Measurements from ENCODE around the gene DRD3. TPM values are rescaled to one million over a fixed set of nuclear protein-coding genes. Genes with fewer than 3 reads are reported as not detected.

DRD3 gene
- total and polyA plus RNA-seq, 7 experiments from 2014 or later: not detected

GRCh38 chr3:114095796-114096195, 83.1 kb downstream of the DRD3 start:
- H3K9me3 Mint-ChIP-seq: peaks cover 0 to 3% (median 0%) of the 10 kb centered on the region in 11 donors
- no peak overlapping the region for H3K4me3 ChIP-seq (ENCODE audit: low read length)
- H3K27me3 ChIP-seq (ENCODE audit: control insufficient read depth in 2 of 2, insufficient read depth in 2 of 2, low read length in 2 of 2): no peaks in the 10 kb centered on the region
- ChIA-PET POLR2A (no interaction called here), CTCF (no interaction called here)
- ATAC-seq: no peak
- no peak overlapping the region for H3K4me3 Mint-ChIP-seq
- H3K27ac ChIP-seq (ENCODE audit: low read depth, low read length): no peak overlapping the region
- H3K36me3 Mint-ChIP-seq: peaks cover 0 to 2% (median 0%) of the 10 kb centered on the region in 5 donors
- peaks cover 0 to 23% (median 3%) of the 10 kb centered on the region in 5 donors for H3K27me3 Mint-ChIP-seq
- H3K4me1 ChIP-seq (ENCODE audit: control insufficient read depth in 2 of 2, insufficient read depth in 2 of 2, low read length in 2 of 2): no peaks in the 10 kb centered on the region
- no peaks in the 10 kb centered on the region for H3K36me3 ChIP-seq (ENCODE audit: control insufficient read depth in 2 of 3, insufficient read depth in 3 of 3, low read length in 3 of 3)
- DNase-seq: no peak
- intact Hi-C loops (cut with micrococcal nuclease): no loop called here
- peaks cover 0 to 5% (median 4%) of the 10 kb centered on the region in 7 donors for H3K4me1 Mint-ChIP-seq
- H3K27ac Mint-ChIP-seq: no peak overlapping the region
- H3K9me3 ChIP-seq (ENCODE audit: control insufficient read depth in 2 of 3, low read length in 3 of 3): no peaks in the 10 kb centered on the region

- H3K4me1 Mint-ChIP-seq: peaks cover 0 to 5% (median 4%) of the 10 kb centered on the region in 7 donors
- H3K4me3 Mint-ChIP-seq: no peak overlapping the region
- H3K4me3 ChIP-seq (ENCODE audit: low read length): no peak overlapping the region
- no peaks in the 10 kb centered on the region for H3K4me1 ChIP-seq (ENCODE audit: control insufficient read depth in 2 of 2, insufficient read depth in 2 of 2, low read length in 2 of 2)
- ChIA-PET CTCF (no interaction called here), POLR2A (no interaction called here)
- H3K36me3 ChIP-seq (ENCODE audit: control insufficient read depth in 2 of 3, insufficient read depth in 3 of 3, low read length in 3 of 3): no peaks in the 10 kb centered on the region
- no peaks in the 10 kb centered on the region for H3K27me3 ChIP-seq (ENCODE audit: control insufficient read depth in 2 of 2, insufficient read depth in 2 of 2, low read length in 2 of 2)
- DNase-seq: no peak
- H3K9me3 ChIP-seq (ENCODE audit: control insufficient read depth in 2 of 3, low read length in 3 of 3): no peaks in the 10 kb centered on the region
- H3K9me3 Mint-ChIP-seq: peaks cover 0 to 3% (median 0%) of the 10 kb centered on the region in 11 donors
- no peak overlapping the region for H3K27ac ChIP-seq (ENCODE audit: low read depth, low read length)
- peaks cover 0 to 23% (median 0%) of the 10 kb centered on the region in 5 donors for H3K27me3 Mint-ChIP-seq
- H3K27ac Mint-ChIP-seq: no peak overlapping the region
- no peak for ATAC-seq
- peaks cover 0 to 4% (median under 1%) of the 10 kb centered on the region in 5 donors for H3K36me3 Mint-ChIP-seq
- intact Hi-C loops (cut with micrococcal nuclease): no loop called here
These were observed 85.3 kb downstream of the DRD3 start for GRCh38 chr3:114093596-114093995.

- Histone ChIP-seq H3K36me3 (ENCODE audit: control insufficient read depth in 2 of 3, insufficient read depth in 3 of 3, low read length in 3 of 3) (no peaks in the 10 kb centered on the region), H3K4me3 (ENCODE audit: low read length) (no peak overlapping the region), H3K27me3 (ENCODE audit: control insufficient read depth in 2 of 2, insufficient read depth in 2 of 2, low read length in 2 of 2) (no peaks in the 10 kb centered on the region), H3K9me3 (ENCODE audit: control insufficient read depth in 2 of 3, low read length in 3 of 3) (no peaks in the 10 kb centered on the region), H3K27ac (ENCODE audit: low read depth, low read length) (no peak overlapping the region), H3K4me1 (ENCODE audit: control insufficient read depth in 2 of 2, insufficient read depth in 2 of 2, low read length in 2 of 2) (no peaks in the 10 kb centered on the region)
- Mint-ChIP-seq H3K27me3 (peaks cover 0 to 23% (median 0%) of the 10 kb centered on the region in 5 donors), H3K27ac (no peak overlapping the region), H3K9me3 (peaks cover 0 to 3% (median 0%) of the 10 kb centered on the region in 11 donors), H3K4me3 (no peak overlapping the region), H3K36me3 (peaks cover 0 to 5% (median 4%) of the 10 kb centered on the region in 5 donors), H3K4me1 (peaks cover 0 to 5% (median 4%) of the 10 kb centered on the region in 7 donors)
- CTCF ChIA-PET: no interaction called here
- intact Hi-C loops (cut with micrococcal nuclease): no loop called here
- no peak for DNase-seq
- POLR2A ChIA-PET: no interaction called here
- ATAC-seq: no peak
These were observed 85.9 kb downstream of the DRD3 start for GRCh38 chr3:114093016-114093380.

DNA sequence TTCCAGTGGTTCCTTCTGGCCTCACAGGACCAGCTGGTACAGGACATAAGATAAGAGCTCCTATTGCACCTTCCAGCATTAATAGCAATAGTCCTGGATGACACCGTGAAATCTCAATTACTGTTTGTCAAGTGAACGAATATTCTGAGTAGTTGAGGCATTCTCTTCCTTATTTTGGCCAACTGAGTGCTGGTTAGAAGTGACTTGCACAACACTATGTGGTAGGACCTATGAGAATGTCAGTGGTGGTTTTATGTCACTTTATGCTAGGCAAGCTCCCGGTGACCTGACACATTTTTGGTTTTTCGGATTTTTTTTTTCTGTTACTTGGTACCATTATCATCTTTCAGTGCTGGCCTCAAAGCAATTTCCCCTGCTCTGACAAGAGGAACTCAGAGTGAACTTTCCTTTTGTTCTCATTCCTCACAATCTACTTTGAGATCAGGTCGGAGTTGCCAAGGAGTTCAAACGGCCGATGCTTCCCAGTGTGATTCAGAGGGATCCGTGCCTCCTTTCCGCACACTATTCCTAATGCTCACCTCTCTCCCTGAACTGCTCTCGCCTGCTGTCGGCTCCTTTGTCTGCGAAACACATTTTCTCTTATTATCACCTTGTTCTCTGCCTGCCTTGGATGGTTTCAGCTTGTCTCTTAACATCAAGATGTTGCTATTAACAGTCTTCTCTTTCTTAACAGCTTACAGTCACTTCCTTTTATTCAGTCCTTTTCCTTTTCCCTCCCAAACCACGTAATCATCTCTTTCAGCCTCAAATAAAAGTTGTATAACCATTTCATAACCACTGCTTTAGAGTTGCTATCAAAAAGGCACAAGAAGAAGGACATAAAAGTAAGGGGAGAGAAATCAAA, 86.5 kb downstream of the DRD3 start:
- ATAC-seq (peak; percentile 63), DNase-seq (no peak)
- no peak overlapping the region for H3K4me3 ChIP-seq (ENCODE audit: low read length)
- H3K27me3 Mint-ChIP-seq: peaks cover 0 to 20% (median 0%) of the 10 kb centered on the region in 5 donors
- H3K27ac Mint-ChIP-seq: no peak overlapping the region
- no peaks in the 10 kb centered on the region for H3K4me1 ChIP-seq (ENCODE audit: control insufficient read depth in 2 of 2, insufficient read depth in 2 of 2, low read length in 2 of 2)
- peaks cover 3 to 11% (median 10%) of the 10 kb centered on the region in 5 donors for H3K36me3 Mint-ChIP-seq
- no peaks in the 10 kb centered on the region for H3K36me3 ChIP-seq (ENCODE audit: control insufficient read depth in 2 of 3, insufficient read depth in 3 of 3, low read length in 3 of 3)
- peaks cover 0 to 5% (median 4%) of the 10 kb centered on the region in 7 donors for H3K4me1 Mint-ChIP-seq
- H3K27ac ChIP-seq (ENCODE audit: low read depth, low read length): no peak overlapping the region
- ChIA-PET CTCF (no interaction called here), POLR2A (no interaction called here)
- H3K9me3 ChIP-seq (ENCODE audit: control insufficient read depth in 2 of 3, low read length in 3 of 3): no peaks in the 10 kb centered on the region
- no peak overlapping the region for H3K4me3 Mint-ChIP-seq
- H3K27me3 ChIP-seq (ENCODE audit: control insufficient read depth in 2 of 2, insufficient read depth in 2 of 2, low read length in 2 of 2): no peaks in the 10 kb centered on the region
- H3K9me3 Mint-ChIP-seq: peaks cover 0 to 3% (median 0%) of the 10 kb centered on the region in 11 donors
- intact Hi-C loops (cut with micrococcal nuclease): no loop called here

GRCh38 chr3:114089675-114090074, 89.2 kb downstream of the DRD3 start:
- POLR2A ChIA-PET: interaction anchor here (0.8 kb wide), 1 partner anchor 33 kb away, joined by 3 read pairs; no protein-coding TSS in a partner anchor
- ATAC-seq (no peak), DNase-seq (no peak)
- Histone ChIP-seq H3K36me3 (ENCODE audit: control insufficient read depth in 2 of 3, insufficient read depth in 3 of 3, low read length in 3 of 3) (peaks cover 0 to 23% (median 0%) of the 10 kb centered on the region in 3 experiments), H3K27ac (ENCODE audit: low read depth, low read length) (no peak overlapping the region), H3K4me1 (ENCODE audit: control insufficient read depth in 2 of 2, insufficient read depth in 2 of 2, low read length in 2 of 2) (no peaks in the 10 kb centered on the region), H3K9me3 (ENCODE audit: control insufficient read depth in 2 of 3, low read length in 3 of 3) (no peaks in the 10 kb centered on the region), H3K27me3 (ENCODE audit: control insufficient read depth in 2 of 2, insufficient read depth in 2 of 2, low read length in 2 of 2) (no peaks in the 10 kb centered on the region), H3K4me3 (ENCODE audit: low read length) (no peak overlapping the region)
- Mint-ChIP-seq H3K4me1 (peaks cover 0 to 5% (median 4%) of the 10 kb centered on the region in 7 donors), H3K4me3 (no peak overlapping the region), H3K27ac (no peak overlapping the region), H3K36me3 (peaks cover 18 to 35% (median 33%) of the 10 kb centered on the region in 5 donors), H3K27me3 (peaks cover 0 to 20% (median 0%) of the 10 kb centered on the region in 5 donors), H3K9me3 (peaks cover 0 to 3% (median 0%) of the 10 kb centered on the region in 11 donors)
- intact Hi-C loops (cut with micrococcal nuclease): no loop called here
- CTCF ChIA-PET: interaction anchor here (0.7 kb wide), 1 partner anchor 281 kb away, joined by 3 read pairs; no protein-coding TSS in a partner anchor

GRCh38 chr3:114086356-114086755, 92.5 kb downstream of the DRD3 start:
- Mint-ChIP-seq H3K27me3 (no peaks in the 10 kb centered on the region), H3K4me3 (no peak overlapping the region), H3K36me3 (peaks cover 21 to 66% (median 48%) of the 10 kb centered on the region in 5 donors), H3K4me1 (no peaks in the 10 kb centered on the region), H3K9me3 (no peaks in the 10 kb centered on the region), H3K27ac (no peak overlapping the region)
- ATAC-seq (no peak), DNase-seq (no peak)
- H3K27ac ChIP-seq (ENCODE audit: low read depth, low read length): no peak overlapping the region
- no peaks in the 10 kb centered on the region for H3K4me1 ChIP-seq (ENCODE audit: control insufficient read depth in 2 of 2, insufficient read depth in 2 of 2, low read length in 2 of 2)
- intact Hi-C loops (cut with micrococcal nuclease): no loop called here
- H3K4me3 ChIP-seq (ENCODE audit: low read length): no peak overlapping the region
- no peaks in the 10 kb centered on the region for H3K27me3 ChIP-seq (ENCODE audit: control insufficient read depth in 2 of 2, insufficient read depth in 2 of 2, low read length in 2 of 2)
- POLR2A ChIA-PET: no interaction called here
- H3K9me3 ChIP-seq (ENCODE audit: control insufficient read depth in 2 of 3, low read length in 3 of 3): no peaks in the 10 kb centered on the region
- CTCF ChIA-PET: no interaction called here
- peaks cover 0 to 48% (median 6%) of the 10 kb centered on the region in 3 experiments for H3K36me3 ChIP-seq (ENCODE audit: control insufficient read depth in 2 of 3, insufficient read depth in 3 of 3, low read length in 3 of 3)
